ENCODE results near the gene PDE6C.

The PDE6C gene

GRCh38 chr10:93594518-93594917 is 17.8 kb upstream of the PDE6C start:
- no peak for DNase-seq (ENCODE audit: low read depth)

GRCh38 chr10:93595378-93596161 is 16.8 kb upstream of the PDE6C start:
- no peak for DNase-seq (ENCODE audit: low read depth)

GRCh38 chr10:93596539-93596938 is 15.8 kb upstream of the PDE6C start:
- DNase-seq (ENCODE audit: low read depth) = no peak

GRCh38 chr10:93597075-93597599 is 15.2 kb upstream of the PDE6C start:
- DNase-seq (ENCODE audit: low read depth) = no peak

GRCh38 chr10:93598157-93598556 is 14.2 kb upstream of the PDE6C start:
- DNase-seq (ENCODE audit: low read depth) = no peak

- DNase-seq (ENCODE audit: low read depth) = no peak
Observed at GRCh38 chr10:93599335-93599734, 13.0 kb upstream of the PDE6C start.

- DNase-seq (ENCODE audit: low read depth) = no peak
Observed at GRCh38 chr10:93599778-93600177, 12.6 kb upstream of the PDE6C start.

- no peak for DNase-seq (ENCODE audit: low read depth)
Observed at GRCh38 chr10:93600446-93601145, 11.7 kb upstream of the PDE6C start.

- no peak for DNase-seq (ENCODE audit: low read depth)
Observed at GRCh38 chr10:93601146-93601773, 11.1 kb upstream of the PDE6C start, which contains the start of gene RBP4. Gene RBP4 (minus strand): TSS chr10:93601235. CDS start chr10:93601028, 207 bp downstream.

- DNase-seq (ENCODE audit: low read depth) = no peak
Observed at GRCh38 chr10:93601774-93602162, 10.6 kb upstream of the PDE6C start.

GRCh38 chr10:93603023-93603422 is 9.3 kb upstream of the PDE6C start:
- no peak for DNase-seq (ENCODE audit: low read depth)

GRCh38 chr10:93604146-93604545 is 8.2 kb upstream of the PDE6C start:
- no peak for DNase-seq (ENCODE audit: low read depth)

GRCh38 chr10:93608421-93608820 is 3.9 kb upstream of the PDE6C start:
- DNase-seq (ENCODE audit: low read depth) = no peak

GRCh38 chr10:93613126-93613525 is 789 bp downstream of the PDE6C start:
- DNase-seq (ENCODE audit: low read depth) = no peak

- no peak for DNase-seq (ENCODE audit: low read depth)
Observed at GRCh38 chr10:93614101-93614825, 1.9 kb downstream of the PDE6C start.

- no peak for DNase-seq (ENCODE audit: low read depth)
Observed at GRCh38 chr10:93615576-93616235, 3.4 kb downstream of the PDE6C start.

- no peak for DNase-seq (ENCODE audit: low read depth)
Observed at GRCh38 chr10:93620925-93621324, 8.6 kb downstream of the PDE6C start.

GRCh38 chr10:93622942-93623341 is 10.6 kb downstream of the PDE6C start:
- no peak for DNase-seq (ENCODE audit: low read depth)

- DNase-seq (ENCODE audit: low read depth) = no peak
Observed at GRCh38 chr10:93628858-93629257, 16.5 kb downstream of the PDE6C start.

GRCh38 chr10:93629647-93630305 is 17.4 kb downstream of the PDE6C start:
- no peak for DNase-seq (ENCODE audit: low read depth)
